Measurements from ENCODE around the gene GNLY.

Gene GNLY

DNA sequence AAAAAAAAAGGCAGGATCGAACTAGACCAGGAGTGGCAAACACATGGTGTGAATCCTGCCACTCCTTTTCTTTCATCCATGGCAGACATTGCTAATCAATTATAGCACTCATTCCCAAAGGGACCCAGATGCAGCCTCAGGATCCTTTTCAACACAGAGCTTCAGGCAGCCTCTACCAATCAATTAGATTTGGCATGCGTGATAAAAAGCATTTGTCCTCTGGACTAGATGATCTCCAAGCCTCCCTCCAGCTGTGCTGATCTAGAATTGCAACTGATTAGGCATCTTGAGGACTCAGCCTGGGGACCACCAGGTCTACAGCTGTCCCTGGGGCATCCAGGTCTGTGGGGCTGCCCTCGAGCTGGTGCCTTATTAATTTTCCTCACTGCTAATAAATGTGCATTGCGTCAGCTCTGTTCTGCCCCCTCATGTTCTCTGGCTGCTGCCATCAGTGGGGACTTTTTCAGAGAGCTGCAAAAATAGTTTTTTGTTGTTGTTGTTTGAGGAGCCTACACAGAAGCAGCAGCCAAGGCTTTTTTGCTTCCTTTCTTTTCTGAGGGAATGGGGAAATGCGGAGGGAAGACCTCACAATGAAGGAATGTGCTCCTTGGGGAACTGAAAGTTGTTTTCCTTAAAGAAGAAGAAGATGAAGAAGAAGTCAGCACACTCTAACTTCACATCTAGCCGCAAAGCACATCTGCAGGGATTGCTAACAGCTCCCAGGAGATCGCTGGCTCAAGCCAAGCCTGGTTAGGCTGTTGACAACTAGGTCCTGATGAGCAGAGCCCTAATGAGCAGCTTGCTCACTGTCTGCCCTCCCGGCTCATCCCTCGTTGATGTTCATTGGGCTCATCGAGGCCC, 50.8 kb downstream of the GNLY start:
- no peak for DNase-seq

DNA sequence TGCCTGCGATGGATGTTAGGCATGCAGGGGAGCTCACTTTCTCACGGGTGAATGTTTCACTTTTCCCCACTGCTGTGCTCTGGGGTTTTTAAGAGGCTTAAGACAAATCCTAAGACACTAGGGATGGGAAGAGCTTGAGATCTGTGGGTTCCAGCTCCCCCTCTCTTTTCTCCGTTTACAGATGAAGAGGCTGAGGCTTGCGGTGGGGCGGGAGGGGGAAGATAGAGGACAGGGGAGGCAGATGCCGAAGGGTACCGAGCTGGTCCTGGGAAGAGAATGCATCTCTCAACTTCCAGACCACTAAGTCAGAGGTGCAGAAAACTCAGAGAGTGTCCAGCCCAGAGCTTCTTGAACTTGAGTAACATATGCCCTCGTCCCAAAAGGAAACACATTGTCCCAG, 51.5 kb downstream of the GNLY start:
- no peak for DNase-seq

DNA sequence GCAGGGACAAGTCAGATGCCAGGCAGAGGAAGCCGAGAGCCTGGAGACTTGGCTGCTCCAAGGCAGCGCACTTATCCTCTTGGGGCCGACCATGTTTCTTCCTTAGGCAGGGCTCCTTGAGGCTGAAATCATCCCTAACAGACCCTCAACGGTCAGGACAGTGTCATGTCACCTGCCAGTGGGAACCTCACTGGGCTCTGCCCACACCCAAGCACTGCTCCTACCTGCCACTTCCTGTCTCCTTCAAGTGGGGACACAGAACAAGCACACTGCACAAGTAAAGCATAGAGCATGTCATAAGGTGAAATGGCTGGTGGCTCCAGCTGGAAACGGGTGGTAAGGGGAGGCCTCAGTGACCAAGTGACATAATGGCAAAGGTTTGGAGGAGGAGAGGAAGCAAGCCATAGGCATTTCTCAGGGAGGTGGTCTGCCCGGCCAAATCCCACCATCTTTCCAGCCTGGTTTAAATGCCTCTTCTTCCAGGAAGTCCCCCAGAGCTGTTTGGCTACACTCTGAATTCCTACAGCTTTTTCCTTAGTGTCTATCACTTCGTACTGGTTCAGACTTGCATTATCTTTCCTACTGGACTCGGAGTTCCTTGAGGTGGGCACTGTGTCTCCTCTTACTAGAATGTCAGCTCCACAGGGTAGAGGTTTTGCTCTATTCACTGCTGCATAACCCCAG, 52.3 kb downstream of the GNLY start:
- no peak for DNase-seq

DNA sequence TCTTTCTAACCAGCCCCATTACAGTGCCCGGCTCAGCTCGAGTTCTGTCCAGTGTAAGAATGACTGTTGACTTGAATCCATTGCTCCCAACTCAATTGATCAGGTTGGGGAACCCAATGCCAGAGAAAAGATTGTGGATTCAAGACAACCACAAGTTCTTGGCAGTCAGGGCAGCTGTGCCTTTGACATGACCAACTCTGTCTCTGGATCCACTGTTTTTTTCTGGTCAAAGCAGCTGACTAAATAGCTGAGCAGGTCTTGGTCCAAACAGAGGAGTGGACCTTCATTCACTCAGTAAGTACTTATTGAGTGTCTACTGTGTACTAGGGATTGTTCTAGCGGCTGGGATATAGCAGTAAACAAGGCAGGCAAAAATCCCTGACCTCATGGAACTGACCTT, 53.3 kb downstream of the GNLY start:
- no peak for DNase-seq

DNA sequence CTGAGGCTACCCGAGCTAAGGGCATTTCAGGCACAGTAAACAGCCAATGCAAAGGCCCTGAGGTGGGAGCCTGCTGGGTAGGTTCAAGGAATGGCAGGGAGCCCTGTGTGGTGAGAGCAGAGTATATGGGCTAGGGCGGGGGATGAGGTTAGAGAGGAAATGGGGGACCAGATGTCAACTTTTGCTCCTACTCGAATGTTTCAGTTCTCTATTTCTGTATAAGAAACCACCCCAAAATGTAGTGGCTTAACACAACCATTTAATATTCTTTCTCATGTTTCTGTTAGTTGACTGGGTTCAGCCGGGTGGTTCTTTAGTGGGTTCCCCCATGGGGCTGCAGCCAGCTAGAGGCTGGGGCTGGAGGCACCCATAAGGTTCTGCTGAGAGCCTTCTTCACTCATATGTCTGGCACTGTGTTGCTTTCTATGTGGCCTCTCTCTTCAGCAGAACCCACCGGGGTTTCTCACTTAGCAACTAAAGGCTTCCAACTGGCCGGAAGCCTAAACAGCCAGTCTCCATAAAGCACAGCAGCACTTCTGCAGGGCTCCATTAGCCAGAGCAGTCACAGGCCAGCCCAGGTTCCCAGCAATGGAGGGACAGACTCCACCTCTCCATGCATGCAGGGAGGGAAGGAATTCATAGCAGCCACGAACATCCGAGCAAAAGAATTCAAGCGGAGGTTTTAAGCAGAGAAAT, 54.0 kb downstream of the GNLY start:
- no peak for DNase-seq

All from right kidney (tissue), 1 donor.